ENCODE measurements around the gene CRB2.

DNA sequence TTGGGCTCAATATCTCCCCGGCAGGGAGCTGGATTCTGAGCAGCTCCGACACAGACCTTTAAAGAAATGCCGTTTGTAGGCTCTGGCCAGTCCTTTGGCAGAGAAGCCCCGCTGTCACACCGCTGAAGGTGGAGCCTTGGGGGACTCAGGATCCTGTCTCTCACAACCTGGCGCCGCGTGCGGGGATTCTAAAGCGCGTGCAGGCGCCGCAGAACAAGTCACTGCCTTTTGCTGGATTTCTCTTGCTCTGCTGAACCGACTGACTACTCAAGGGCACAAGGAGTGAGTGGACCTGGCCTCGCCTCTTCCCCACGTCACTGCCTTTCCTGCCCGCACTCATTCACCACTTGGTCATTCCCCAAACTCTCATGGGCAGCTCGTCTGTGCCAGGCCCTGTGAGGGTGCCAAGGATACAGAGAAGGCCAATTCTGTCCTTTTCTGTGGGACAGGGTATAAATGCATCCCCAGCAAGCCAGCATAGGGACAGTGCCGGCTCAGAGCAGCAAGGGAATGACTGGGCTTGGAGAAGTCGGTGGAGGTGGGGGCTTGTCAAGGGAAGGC, 69.3 kb downstream of the CRB2 start:
- TF ChIP-seq, protein P1, sequence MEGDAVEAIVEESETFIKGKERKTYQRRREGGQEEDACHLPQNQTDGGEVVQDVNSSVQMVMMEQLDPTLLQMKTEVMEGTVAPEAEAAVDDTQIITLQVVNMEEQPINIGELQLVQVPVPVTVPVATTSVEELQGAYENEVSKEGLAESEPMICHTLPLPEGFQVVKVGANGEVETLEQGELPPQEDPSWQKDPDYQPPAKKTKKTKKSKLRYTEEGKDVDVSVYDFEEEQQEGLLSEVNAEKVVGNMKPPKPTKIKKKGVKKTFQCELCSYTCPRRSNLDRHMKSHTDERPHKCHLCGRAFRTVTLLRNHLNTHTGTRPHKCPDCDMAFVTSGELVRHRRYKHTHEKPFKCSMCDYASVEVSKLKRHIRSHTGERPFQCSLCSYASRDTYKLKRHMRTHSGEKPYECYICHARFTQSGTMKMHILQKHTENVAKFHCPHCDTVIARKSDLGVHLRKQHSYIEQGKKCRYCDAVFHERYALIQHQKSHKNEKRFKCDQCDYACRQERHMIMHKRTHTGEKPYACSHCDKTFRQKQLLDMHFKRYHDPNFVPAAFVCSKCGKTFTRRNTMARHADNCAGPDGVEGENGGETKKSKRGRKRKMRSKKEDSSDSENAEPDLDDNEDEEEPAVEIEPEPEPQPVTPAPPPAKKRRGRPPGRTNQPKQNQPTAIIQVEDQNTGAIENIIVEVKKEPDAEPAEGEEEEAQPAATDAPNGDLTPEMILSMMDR (IDR thresholded peaks at IDR 0.05) = no peak
- TF ChIP-seq EZH2 (IDR thresholded peaks at IDR 0.05; ENCODE audit: borderline replicate concordance, insufficient read depth, low read depth, low read length, poor library complexity, severe bottlenecking) = no peak
